Breast epithelium (tissue), 3 donors: ENCODE measurements around the gene IQGAP2.

ENCODE experiments used
- CTCF ChIP-seq, 3 donors: fragments of 450-650 bp; IDR thresholded peaks; one replicate each; pipeline ENCODE4 v1.5.1; 2016 to 2017; ENCODE audit warnings: antibody characterized with exemption in 3 of 3, mild to moderate bottlenecking in 3 of 3, moderate library complexity in 3 of 3
- POLR2A ChIP-seq: fragments of 450-650 bp; IDR thresholded peaks from one replicate; pipeline ENCODE4 v1.6.1; 2016; ENCODE audit warnings: antibody characterized with exemption, mild to moderate bottlenecking, moderate library complexity
- POLR2AphosphoS5 ChIP-seq, 3 donors: sonication (generic); formaldehyde crosslinking; IDR thresholded peaks; one replicate each; pipeline ENCODE4 v1.6.1; 2017; ENCODE audit warnings: antibody characterized with exemption in 3 of 3

GRCh38 chr5:76441101-76441500 is 38.0 kb downstream of the IQGAP2 start:
- TF ChIP-seq CTCF (IDR thresholded peaks at IDR 0.05) (no peak), POLR2AphosphoS5 (IDR thresholded peaks at IDR 0.05) (no peak), POLR2A (no peak)
